Measurements from ENCODE around the gene DNAH10.

DNA sequence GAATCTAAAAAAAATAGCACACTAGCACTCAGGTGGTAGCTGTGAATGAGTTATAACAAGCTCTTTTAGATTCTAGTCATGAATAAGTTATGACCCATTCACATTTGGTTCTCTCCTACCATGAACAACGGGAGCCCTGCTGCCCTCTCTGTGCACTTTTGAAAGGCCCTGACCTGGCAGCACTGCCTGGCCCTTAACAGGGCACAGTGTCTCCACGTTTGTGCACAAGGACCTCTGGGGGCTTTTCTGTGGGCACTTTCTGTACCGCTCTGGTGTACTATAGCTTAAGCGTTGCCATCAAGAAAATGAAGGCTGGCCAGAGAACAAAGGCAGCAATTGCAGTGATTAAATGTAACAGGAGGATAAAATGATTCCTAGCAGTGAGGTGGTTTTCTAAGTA lies 189.4 kb downstream of the DNAH10 start:
- TF ChIP-seq, protein P1, sequence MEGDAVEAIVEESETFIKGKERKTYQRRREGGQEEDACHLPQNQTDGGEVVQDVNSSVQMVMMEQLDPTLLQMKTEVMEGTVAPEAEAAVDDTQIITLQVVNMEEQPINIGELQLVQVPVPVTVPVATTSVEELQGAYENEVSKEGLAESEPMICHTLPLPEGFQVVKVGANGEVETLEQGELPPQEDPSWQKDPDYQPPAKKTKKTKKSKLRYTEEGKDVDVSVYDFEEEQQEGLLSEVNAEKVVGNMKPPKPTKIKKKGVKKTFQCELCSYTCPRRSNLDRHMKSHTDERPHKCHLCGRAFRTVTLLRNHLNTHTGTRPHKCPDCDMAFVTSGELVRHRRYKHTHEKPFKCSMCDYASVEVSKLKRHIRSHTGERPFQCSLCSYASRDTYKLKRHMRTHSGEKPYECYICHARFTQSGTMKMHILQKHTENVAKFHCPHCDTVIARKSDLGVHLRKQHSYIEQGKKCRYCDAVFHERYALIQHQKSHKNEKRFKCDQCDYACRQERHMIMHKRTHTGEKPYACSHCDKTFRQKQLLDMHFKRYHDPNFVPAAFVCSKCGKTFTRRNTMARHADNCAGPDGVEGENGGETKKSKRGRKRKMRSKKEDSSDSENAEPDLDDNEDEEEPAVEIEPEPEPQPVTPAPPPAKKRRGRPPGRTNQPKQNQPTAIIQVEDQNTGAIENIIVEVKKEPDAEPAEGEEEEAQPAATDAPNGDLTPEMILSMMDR (IDR thresholded peaks at IDR 0.05; ENCODE audit: low read length) = no peak
- TF ChIP-seq EZH2 (IDR thresholded peaks at IDR 0.05; ENCODE audit: borderline replicate concordance, low read length) = no peak
